ENCODE measurements around the gene OAS2.

Gene OAS2

DNA sequence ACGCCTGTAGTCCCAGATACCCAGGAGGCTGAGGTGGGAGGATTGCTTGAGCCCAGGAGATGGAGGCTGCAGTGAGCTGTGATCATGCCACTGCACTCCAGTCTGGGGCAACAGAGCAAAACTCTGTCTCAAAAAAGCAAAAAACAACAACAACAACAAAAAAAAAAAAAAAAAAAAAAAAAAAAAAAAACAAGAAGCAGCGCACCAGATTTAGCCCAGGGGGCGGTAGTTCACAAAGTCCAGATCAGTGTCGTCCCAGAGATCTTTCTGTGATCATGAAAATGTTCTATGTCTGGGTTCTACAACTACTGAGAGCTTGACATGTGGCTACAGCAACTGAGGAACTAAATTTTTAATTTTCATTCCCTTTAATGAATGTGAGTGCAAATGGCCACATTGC is 27.4 kb downstream of the OAS2 start:
- Histone ChIP-seq H3K36me3 (replicated peaks) (no peaks in the 10 kb centered on the region), H3K27ac (no peak overlapping the region), H3K4me3 (ENCODE audit: low read depth, low read length) (no peak overlapping the region), H3K27me3 (replicated peaks) (no peaks in the 10 kb centered on the region)
- in situ Hi-C loops (cut with HindIII; ENCODE audit: low pct_ligation_motif_present, low sequenced_read_pairs), result no loop called here
- TF ChIP-seq, protein P1, sequence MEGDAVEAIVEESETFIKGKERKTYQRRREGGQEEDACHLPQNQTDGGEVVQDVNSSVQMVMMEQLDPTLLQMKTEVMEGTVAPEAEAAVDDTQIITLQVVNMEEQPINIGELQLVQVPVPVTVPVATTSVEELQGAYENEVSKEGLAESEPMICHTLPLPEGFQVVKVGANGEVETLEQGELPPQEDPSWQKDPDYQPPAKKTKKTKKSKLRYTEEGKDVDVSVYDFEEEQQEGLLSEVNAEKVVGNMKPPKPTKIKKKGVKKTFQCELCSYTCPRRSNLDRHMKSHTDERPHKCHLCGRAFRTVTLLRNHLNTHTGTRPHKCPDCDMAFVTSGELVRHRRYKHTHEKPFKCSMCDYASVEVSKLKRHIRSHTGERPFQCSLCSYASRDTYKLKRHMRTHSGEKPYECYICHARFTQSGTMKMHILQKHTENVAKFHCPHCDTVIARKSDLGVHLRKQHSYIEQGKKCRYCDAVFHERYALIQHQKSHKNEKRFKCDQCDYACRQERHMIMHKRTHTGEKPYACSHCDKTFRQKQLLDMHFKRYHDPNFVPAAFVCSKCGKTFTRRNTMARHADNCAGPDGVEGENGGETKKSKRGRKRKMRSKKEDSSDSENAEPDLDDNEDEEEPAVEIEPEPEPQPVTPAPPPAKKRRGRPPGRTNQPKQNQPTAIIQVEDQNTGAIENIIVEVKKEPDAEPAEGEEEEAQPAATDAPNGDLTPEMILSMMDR (IDR thresholded peaks at IDR 0.05; ENCODE audit: low read depth, low read length, missing control alignments), result peak; percentile 53
- no peak for DNase-seq

DNA sequence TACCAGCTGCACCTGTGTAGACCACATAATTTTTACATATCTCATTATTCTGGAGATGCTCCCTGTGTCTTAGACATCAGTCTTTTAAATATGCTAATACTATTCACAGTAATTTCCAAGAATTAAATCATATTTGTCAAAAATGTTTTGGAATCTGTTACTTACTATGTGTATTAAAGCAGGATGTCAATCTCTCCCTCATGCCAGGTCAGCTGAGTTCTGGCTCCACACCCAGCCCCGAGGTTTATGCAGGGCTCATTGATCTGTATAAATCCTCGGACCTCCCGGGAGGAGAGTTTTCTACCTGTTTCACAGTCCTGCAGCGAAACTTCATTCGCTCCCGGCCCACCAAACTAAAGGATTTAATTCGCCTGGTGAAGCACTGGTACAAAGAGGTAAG is 27.9 kb downstream of the OAS2 start:
- H3K27ac ChIP-seq, result no peak overlapping the region
- H3K36me3 ChIP-seq (replicated peaks), result no peaks in the 10 kb centered on the region
- no peak for DNase-seq
- H3K4me3 ChIP-seq (ENCODE audit: low read depth, low read length), result no peak overlapping the region
- TF ChIP-seq, protein P1 (IDR thresholded peaks at IDR 0.05; ENCODE audit: low read depth, low read length, missing control alignments), result no peak
- in situ Hi-C loops (cut with HindIII; ENCODE audit: low pct_ligation_motif_present, low sequenced_read_pairs), result no loop called here
- H3K27me3 ChIP-seq (replicated peaks), result no peaks in the 10 kb centered on the region

- Histone ChIP-seq H3K27me3 (replicated peaks) (no peaks in the 10 kb centered on the region), H3K27ac (no peak overlapping the region), H3K36me3 (replicated peaks) (no peaks in the 10 kb centered on the region), H3K4me3 (ENCODE audit: low read depth, low read length) (no peak overlapping the region)
- in situ Hi-C loops (cut with HindIII; ENCODE audit: low pct_ligation_motif_present, low sequenced_read_pairs), result no loop called here
- DNase-seq, result no peak
- TF ChIP-seq, protein P1 (IDR thresholded peaks at IDR 0.05; ENCODE audit: low read depth, low read length, missing control alignments), result no peak
Observed at GRCh38 chr12:113006641-113007040, 28.3 kb downstream of the OAS2 start.

DNA sequence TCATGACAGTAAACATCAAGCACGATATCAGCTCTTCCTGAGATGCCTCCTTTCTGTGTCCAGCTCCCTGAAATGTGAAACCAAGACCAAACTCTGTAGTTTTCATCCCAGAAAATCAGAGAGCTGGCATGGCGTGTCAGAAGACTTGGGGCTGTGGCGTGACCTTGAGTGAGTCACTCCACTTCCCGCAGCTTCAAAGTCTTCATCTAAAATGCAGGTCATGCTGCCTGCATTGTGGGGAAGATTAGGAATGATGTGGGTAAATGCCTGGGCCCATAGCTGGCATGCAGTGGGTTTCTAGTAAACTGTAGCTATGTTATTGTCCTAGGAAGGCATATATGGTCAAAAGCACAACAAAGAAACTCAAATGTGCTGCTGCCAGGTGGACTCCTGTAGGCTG is 28.8 kb downstream of the OAS2 start:
- Histone ChIP-seq H3K27me3 (replicated peaks) (no peaks in the 10 kb centered on the region), H3K4me3 (ENCODE audit: low read depth, low read length) (no peak overlapping the region), H3K36me3 (replicated peaks) (no peaks in the 10 kb centered on the region), H3K27ac (no peak overlapping the region)
- DNase-seq, result peak; percentile 71
- TF ChIP-seq, protein P1 (IDR thresholded peaks at IDR 0.05; ENCODE audit: low read depth, low read length, missing control alignments), result no peak
- in situ Hi-C loops (cut with HindIII; ENCODE audit: low pct_ligation_motif_present, low sequenced_read_pairs), result no loop called here

GRCh38 chr12:113010701-113011100 is 32.4 kb downstream of the OAS2 start:
- TF ChIP-seq, protein P1 (IDR thresholded peaks at IDR 0.05; ENCODE audit: low read depth, low read length, missing control alignments), result no peak
- Histone ChIP-seq H3K4me3 (ENCODE audit: low read depth, low read length) (no peak overlapping the region), H3K27me3 (replicated peaks) (no peaks in the 10 kb centered on the region)

DNA sequence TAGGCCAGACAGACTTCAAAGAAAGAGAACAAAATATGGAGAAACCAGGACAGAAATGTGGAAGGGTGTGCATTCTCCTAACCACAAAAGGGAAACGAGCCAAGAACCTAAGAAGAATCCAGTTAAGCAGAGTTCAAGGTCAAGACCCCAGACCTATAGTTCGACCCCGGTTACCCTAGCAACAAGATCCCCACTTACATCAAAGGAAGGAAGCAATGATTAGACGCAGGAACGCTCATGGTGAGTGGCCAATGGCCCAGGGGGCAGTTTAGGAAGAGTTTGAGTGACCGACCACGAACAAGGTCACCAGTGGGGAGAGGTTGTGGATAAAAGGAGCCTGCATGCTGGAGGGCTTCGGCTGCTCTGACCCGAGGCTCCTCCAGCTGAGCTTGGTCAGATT is 36.2 kb downstream of the OAS2 start:
- no peak overlapping the region for H3K4me3 ChIP-seq (ENCODE audit: low read depth, low read length)
- no peak for DNase-seq
- H3K36me3 ChIP-seq (replicated peaks), result no peaks in the 10 kb centered on the region
- H3K27ac ChIP-seq, result no peak overlapping the region
- in situ Hi-C loops (cut with HindIII; ENCODE audit: low pct_ligation_motif_present, low sequenced_read_pairs), result no loop called here
- TF ChIP-seq, protein P1 (IDR thresholded peaks at IDR 0.05; ENCODE audit: low read depth, low read length, missing control alignments), result no peak
- H3K27me3 ChIP-seq (replicated peaks), result no peaks in the 10 kb centered on the region

More at GRCh38 chr12:113010701-113011100, 32.4 kb downstream of the OAS2 start:
- no peak for DNase-seq
- no peaks in the 10 kb centered on the region for H3K36me3 ChIP-seq (replicated peaks)
- in situ Hi-C loops (cut with HindIII; ENCODE audit: low pct_ligation_motif_present, low sequenced_read_pairs), result no loop called here
- H3K27ac ChIP-seq, result no peak overlapping the region
